Measurements from ENCODE around the gene SYNM.

Gene SYNM

DNA sequence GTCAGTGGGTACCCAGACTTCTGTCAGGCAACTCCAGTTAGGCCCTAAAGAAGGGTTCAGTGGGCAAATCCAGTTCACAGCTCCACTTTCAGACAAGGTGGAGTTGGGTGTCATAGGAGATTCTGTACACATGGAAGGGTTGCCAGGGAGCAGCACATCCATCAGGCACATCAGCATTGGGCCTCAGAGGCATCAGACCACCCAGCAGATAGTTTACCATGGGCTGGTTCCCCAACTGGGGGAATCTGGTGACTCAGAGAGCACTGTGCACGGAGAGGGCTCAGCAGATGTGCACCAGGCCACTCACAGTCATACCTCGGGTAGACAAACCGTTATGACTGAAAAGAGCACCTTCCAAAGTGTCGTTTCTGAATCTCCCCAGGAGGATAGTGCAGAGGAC, 27.2 kb downstream of the SYNM start:
- TF ChIP-seq, protein P1, sequence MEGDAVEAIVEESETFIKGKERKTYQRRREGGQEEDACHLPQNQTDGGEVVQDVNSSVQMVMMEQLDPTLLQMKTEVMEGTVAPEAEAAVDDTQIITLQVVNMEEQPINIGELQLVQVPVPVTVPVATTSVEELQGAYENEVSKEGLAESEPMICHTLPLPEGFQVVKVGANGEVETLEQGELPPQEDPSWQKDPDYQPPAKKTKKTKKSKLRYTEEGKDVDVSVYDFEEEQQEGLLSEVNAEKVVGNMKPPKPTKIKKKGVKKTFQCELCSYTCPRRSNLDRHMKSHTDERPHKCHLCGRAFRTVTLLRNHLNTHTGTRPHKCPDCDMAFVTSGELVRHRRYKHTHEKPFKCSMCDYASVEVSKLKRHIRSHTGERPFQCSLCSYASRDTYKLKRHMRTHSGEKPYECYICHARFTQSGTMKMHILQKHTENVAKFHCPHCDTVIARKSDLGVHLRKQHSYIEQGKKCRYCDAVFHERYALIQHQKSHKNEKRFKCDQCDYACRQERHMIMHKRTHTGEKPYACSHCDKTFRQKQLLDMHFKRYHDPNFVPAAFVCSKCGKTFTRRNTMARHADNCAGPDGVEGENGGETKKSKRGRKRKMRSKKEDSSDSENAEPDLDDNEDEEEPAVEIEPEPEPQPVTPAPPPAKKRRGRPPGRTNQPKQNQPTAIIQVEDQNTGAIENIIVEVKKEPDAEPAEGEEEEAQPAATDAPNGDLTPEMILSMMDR (conservative IDR thresholded peaks at IDR 0.05): no peak
- TF ChIP-seq ZFX (IDR thresholded peaks at IDR 0.05): no peak
- H3K27ac ChIP-seq: no peak overlapping the region

- H3K27ac ChIP-seq: no peak overlapping the region
- TF ChIP-seq, protein P1 (conservative IDR thresholded peaks at IDR 0.05): no peak
- no peak for TF ChIP-seq ZFX (IDR thresholded peaks at IDR 0.05)
These were observed 27.9 kb downstream of the SYNM start for GRCh38 chr15:99132634-99133287.

GRCh38 chr15:99134317-99134821, 29.5 kb downstream of the SYNM start:
- H3K27ac ChIP-seq: peak overlapping the region; percentile 6; the same call in 1 of the 2 replicates
- TF ChIP-seq, protein P1 (conservative IDR thresholded peaks at IDR 0.05): no peak
- TF ChIP-seq ZFX (IDR thresholded peaks at IDR 0.05): no peak

DNA sequence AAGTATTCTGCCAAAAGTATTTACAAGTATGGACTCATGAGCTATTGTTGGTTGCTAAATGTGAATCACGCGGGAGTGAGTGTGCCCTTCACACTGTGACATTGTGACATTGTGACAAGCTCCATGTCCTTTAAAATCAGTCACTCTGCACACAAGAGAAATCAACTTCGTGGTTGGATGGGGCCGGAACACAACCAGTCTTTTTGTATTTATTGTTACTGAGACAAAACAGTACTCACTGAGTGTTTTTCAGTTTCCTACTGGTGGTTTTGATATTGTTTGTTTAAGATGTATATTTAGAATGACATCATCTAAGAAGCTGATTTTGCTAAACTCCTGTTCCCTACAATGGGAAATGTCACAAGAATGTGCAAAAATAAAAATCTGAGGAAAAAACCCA, 30.3 kb downstream of the SYNM start:
- H3K27ac ChIP-seq: peak overlapping the region; percentile 6; the same call in 1 of the 2 replicates
- TF ChIP-seq, protein P1 (conservative IDR thresholded peaks at IDR 0.05): no peak
- TF ChIP-seq ZFX (IDR thresholded peaks at IDR 0.05): no peak

DNA sequence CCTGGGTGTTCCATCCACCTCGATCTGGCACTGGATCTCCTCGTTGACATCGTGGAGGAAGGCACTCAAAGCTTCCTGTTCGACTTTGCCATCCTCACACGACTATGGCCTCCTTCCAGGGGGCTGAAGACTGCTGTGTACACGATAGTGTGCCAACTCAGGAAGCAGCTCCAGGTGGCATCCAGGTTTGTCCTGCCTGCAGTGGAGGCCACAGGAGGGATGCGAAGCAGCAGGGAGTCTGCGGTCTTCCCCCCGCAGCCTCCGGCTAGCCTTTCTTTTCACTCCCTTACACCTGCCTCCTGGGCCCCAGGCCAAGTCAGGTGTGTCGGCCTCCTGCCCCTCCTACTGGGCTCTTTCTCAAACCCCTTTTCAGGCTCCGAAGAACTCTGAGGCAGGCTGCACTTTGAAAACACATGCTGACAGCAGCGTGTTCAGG, 32.2 kb downstream of the SYNM start:
- TF ChIP-seq ZFX (IDR thresholded peaks at IDR 0.05): no peak
- TF ChIP-seq, protein P1 (conservative IDR thresholded peaks at IDR 0.05): no peak
- H3K27ac ChIP-seq: peak overlapping the region; percentile 31

GRCh38 chr15:99137877-99138276, 33.0 kb downstream of the SYNM start:
- TF ChIP-seq, protein P1 (conservative IDR thresholded peaks at IDR 0.05): no peak
- TF ChIP-seq ZFX (IDR thresholded peaks at IDR 0.05): no peak
- no peak overlapping the region for H3K27ac ChIP-seq

DNA sequence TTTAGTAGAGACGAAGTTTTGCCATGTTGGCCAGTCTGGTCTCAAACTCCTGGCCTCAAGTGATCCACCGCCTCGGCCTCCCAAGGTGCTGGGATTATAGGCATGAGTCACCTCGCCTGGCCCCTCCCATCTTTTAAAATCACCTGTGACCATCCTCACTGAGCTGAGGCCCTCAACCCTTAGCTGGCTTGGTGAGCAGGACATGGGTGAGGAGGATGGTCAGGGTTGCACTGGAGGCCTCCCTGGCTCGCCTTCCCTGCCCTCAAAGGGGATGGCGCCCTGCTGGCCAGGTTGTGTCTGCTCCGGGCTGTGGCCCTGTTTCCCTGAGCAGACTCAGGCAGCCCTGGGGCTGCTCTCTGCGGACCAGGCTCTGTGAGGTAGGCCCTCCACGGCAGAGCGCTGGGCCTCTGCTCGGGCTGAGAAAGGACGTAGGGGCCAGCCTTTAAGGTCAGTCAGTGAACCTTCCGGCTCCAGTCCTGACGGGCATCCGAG, 33.7 kb downstream of the SYNM start:
- TF ChIP-seq, protein P1 (conservative IDR thresholded peaks at IDR 0.05): no peak
- TF ChIP-seq ZFX (IDR thresholded peaks at IDR 0.05): no peak
- no peak overlapping the region for H3K27ac ChIP-seq
